Type B pancreatic cell (in vitro differentiated cells): Measurements from ENCODE around the gene ADCK1. TPM values are rescaled to one million over a fixed set of nuclear protein-coding genes. Genes with fewer than 3 reads are reported as not detected.

Source experiments
- DNase-seq: peaks from one replicate; pipeline ENCODE4 v3.0.0; 2021; ENCODE audit warnings: mixed read lengths; ENCODE audit not compliant: unreplicated experiment; ENCODE audit errors: extremely low spot score
- H3K27ac Mint-ChIP-seq: 2 replicates; pipeline ENCODE4 v1.8.0; 2021; ENCODE audit warnings: mild to moderate bottlenecking, mixed read lengths
- H3K27me3 Mint-ChIP-seq: 2 replicates; pipeline ENCODE4 v1.8.0; 2021; ENCODE audit warnings: mixed read lengths
- H3K36me3 Mint-ChIP-seq: 2 replicates; pipeline ENCODE4 v1.8.0; 2021; ENCODE audit warnings: mixed read lengths
- H3K4me1 Mint-ChIP-seq: one replicate; pipeline ENCODE4 v1.8.0; 2021; ENCODE audit warnings: mixed read lengths; ENCODE audit not compliant: unreplicated experiment
- H3K4me3 Mint-ChIP-seq: 2 replicates; pipeline ENCODE4 v1.8.0; 2021; ENCODE audit warnings: mild to moderate bottlenecking, mixed read lengths
- H3K9me3 Mint-ChIP-seq: 2 replicates; pipeline ENCODE4 v1.8.0; 2021; ENCODE audit warnings: mixed read lengths
- total RNA-seq: library from RNA; stranded (reverse); gene quantifications from 2 replicates; pipeline ENCODE4 v1.2.1, GENCODE V29; 2021; ENCODE audit warnings: low replicate concordance
- TF ChIP-seq, protein P1 (sequence below): fragments of 200-600 bp; sonication (generic); conservative IDR thresholded peaks from 2 replicates; pipeline ENCODE4 v1.5.0; 2021; ENCODE audit warnings: antibody characterized with exemption, mild to moderate bottlenecking

The ADCK1 gene
- total RNA-seq, 1 donor from 2014 or later: 9.2 TPM

DNA sequence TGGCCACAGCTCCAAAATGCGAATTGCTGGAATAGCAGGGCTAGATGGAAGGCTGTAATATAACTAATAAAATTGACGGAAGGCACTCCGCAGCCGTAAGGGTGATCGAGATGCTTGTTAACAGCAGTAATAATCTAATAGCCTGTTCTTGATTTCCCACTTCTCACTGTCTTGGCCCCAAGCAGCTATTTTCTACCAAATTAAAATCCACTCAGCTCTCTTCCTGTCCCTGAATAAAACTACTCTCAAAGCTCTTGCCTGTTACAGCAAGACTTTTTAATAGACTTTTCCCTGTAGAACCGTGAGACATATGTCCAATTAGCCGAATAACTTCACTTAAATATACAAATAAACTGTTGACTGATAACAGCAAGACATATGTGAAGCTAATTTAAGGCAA lies 38.0 kb downstream of the ADCK1 start:
- Mint-ChIP-seq H3K27me3 (no peaks in the 10 kb centered on the region), H3K36me3 (no peaks in the 10 kb centered on the region), H3K9me3 (no peaks in the 10 kb centered on the region), H3K27ac (no peak overlapping the region), H3K4me1 (peaks cover 9% of the 10 kb centered on the region), H3K4me3 (no peak overlapping the region)
- no peak for DNase-seq
- TF ChIP-seq, protein P1, sequence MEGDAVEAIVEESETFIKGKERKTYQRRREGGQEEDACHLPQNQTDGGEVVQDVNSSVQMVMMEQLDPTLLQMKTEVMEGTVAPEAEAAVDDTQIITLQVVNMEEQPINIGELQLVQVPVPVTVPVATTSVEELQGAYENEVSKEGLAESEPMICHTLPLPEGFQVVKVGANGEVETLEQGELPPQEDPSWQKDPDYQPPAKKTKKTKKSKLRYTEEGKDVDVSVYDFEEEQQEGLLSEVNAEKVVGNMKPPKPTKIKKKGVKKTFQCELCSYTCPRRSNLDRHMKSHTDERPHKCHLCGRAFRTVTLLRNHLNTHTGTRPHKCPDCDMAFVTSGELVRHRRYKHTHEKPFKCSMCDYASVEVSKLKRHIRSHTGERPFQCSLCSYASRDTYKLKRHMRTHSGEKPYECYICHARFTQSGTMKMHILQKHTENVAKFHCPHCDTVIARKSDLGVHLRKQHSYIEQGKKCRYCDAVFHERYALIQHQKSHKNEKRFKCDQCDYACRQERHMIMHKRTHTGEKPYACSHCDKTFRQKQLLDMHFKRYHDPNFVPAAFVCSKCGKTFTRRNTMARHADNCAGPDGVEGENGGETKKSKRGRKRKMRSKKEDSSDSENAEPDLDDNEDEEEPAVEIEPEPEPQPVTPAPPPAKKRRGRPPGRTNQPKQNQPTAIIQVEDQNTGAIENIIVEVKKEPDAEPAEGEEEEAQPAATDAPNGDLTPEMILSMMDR: no peak

DNA sequence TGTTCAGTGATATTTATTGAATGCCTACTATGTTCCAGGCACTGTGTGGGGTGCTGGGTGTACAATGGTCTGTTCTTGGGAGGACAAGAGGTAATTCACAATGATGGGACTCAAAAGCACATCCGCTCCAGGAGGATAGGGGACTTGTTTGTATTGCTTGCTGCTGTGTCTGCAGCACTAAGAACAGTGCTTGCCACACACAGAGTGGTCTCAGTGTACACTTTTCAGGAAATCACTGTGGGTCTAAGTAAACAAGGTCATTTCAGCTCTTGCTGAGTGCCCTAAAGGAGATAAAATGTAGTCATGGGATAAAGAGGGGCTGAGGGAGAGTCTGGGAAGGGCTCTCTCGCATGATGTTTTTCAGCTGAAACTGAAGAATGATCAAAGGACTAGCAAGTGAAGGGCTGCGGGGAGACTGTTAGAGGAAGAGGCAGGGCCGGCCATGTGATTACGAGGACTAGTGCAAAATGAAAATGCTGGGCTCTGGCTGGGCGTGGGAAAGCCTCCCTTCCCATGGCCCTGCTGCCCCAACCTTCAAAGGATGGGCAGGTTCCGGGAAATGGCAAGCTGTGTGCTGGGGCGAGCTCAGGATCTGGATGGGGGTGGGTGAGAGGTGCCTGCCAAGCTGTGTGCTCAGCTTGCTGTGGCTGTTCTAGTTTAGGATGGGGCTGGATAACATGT lies 39.1 kb downstream of the ADCK1 start:
- DNase-seq: no peak
- Mint-ChIP-seq H3K4me1 (peaks cover 9% of the 10 kb centered on the region), H3K27ac (peak overlapping the region; percentile 11), H3K4me3 (no peak overlapping the region), H3K27me3 (no peaks in the 10 kb centered on the region), H3K36me3 (no peaks in the 10 kb centered on the region), H3K9me3 (no peaks in the 10 kb centered on the region)
- TF ChIP-seq, protein P1: no peak

DNA sequence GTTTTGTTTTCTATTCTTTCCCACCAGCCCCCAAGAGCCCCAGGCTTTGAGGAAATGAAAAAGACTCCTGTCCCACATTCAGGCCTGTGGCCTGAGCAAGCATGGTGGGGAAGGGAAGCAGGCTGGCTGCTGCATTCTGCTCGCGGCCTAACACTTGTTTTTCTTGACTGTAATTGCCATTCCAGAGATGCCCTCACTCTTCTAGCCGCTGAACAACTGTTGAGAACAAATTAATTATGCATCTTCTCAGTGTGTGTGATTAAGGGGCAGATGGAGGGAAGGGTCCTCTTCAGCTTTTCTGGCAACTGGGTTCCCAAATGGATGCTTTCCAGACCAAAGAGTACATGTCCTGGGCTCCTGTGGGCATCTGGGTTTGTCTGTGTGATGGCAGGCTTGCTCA lies 43.3 kb downstream of the ADCK1 start:
- Mint-ChIP-seq H3K4me1 (peaks cover 9% of the 10 kb centered on the region), H3K4me3 (no peak overlapping the region), H3K27ac (no peak overlapping the region), H3K9me3 (no peaks in the 10 kb centered on the region), H3K27me3 (no peaks in the 10 kb centered on the region), H3K36me3 (no peaks in the 10 kb centered on the region)
- no peak for DNase-seq
- TF ChIP-seq, protein P1: no peak

DNA sequence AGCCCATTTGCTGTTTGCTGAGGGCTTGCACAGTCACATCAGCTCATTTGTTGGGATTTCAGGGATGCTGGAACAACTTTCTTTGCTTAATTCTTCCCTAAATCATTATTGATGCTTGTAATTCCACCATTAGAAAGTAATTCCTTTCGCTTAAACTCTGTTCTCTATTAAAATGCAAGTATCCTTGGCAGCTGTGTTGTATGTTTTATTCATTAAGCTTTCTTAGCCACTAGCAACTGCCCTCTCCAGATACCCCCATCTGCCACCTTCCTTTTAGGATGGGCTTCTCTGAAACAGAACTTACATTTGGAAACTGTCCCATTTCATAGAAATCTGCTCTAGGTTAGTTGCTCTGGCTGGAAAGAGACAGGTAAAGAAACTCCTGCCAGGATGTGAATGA lies 43.7 kb downstream of the ADCK1 start:
- Mint-ChIP-seq H3K36me3 (no peaks in the 10 kb centered on the region), H3K27ac (no peak overlapping the region), H3K4me3 (no peak overlapping the region), H3K27me3 (no peaks in the 10 kb centered on the region), H3K9me3 (no peaks in the 10 kb centered on the region), H3K4me1 (peaks cover 9% of the 10 kb centered on the region)
- TF ChIP-seq, protein P1: no peak
- DNase-seq: no peak

DNA sequence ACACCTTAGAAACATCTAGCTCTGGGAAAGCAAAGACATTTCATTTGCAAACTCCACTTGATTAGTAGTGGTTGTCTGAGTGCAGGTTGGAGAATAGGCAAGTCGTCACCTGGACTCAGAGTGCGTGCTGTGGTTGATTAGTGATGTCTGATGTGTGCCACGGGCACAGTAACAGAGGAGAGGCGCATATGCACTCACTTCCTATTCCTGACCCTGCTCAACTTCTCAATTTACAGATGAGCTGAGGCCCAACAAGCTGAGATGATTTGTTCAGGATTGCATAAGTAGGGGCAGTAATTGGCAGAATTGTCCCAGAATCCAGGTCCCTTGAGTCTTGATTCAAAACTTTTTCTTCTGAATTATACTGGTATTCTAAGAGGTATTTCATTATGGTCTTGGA lies 44.9 kb downstream of the ADCK1 start:
- H3K27me3 Mint-ChIP-seq: no peaks in the 10 kb centered on the region
- no peaks in the 10 kb centered on the region for H3K36me3 Mint-ChIP-seq
- H3K9me3 Mint-ChIP-seq: no peaks in the 10 kb centered on the region
- no peak overlapping the region for H3K27ac Mint-ChIP-seq
- H3K4me1 Mint-ChIP-seq: no peaks in the 10 kb centered on the region
- TF ChIP-seq, protein P1: no peak
- H3K4me3 Mint-ChIP-seq: no peak overlapping the region
- DNase-seq: no peak
